Measurements from ENCODE around the gene FTHL17. TPM values are rescaled to one million over a fixed set of nuclear protein-coding genes. Genes with fewer than 3 reads are reported as not detected.
A peak's percentile ranks its signal among the peaks of the same experiment; 100 is the strongest.

FTHL17 gene
- polyA plus RNA-seq, 2 of the 4 experiments (the other 2 are of a cell fraction): not detected

DNA sequence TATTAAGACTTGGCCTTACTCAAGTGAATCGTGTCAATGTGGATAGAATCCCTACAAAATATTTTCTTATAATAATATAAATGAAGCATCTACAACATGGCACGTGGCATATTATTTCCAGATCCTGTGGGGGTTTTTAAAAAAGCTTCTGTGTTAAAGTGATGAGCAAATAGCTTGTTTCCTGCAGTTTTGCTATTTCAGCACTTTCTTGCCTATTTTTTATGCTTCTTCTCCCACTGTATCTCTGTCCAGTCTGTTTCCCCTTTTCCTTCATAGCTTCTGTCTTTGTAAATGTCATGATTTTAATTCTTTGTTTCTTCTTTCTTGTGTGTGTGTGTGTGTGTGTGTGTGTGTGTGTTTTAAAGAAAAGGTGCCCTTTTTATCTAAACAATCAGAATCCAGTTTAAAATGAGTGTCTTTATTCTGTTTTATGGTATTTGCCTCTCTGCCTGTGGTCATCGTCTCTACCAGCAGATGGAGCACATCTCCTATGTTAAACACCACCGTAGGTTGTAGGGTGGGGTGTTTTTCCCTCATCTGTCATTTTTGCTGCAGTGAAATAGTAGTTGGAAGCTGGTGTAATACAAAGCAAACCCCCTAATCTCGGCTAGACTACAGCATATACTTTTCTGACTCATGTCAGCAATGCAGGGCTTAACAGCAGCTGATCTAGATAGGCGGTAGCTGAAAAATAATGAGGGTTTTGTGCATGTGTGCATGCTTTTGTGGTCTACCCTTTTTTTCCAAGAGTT lies 33.1 kb downstream of the FTHL17 start:
- FAIRE-seq: peak; percentile 86
- TF ChIP-seq TFCP2L1 (CRISPR knock-in tag; IDR thresholded peaks at IDR 0.05): no peak
- TF ChIP-seq RNF2 (IDR thresholded peaks at IDR 0.05; ENCODE audit: borderline replicate concordance, low read depth): no peak
- TF ChIP-seq CHD2 (IDR thresholded peaks at IDR 0.05; ENCODE audit: low read length, partially characterized antibody): no peak
- no peak for TF ChIP-seq NPAS2 (CRISPR knock-in tag; IDR thresholded peaks at IDR 0.05; ENCODE audit: borderline replicate concordance)
- TF ChIP-seq, protein P1, sequence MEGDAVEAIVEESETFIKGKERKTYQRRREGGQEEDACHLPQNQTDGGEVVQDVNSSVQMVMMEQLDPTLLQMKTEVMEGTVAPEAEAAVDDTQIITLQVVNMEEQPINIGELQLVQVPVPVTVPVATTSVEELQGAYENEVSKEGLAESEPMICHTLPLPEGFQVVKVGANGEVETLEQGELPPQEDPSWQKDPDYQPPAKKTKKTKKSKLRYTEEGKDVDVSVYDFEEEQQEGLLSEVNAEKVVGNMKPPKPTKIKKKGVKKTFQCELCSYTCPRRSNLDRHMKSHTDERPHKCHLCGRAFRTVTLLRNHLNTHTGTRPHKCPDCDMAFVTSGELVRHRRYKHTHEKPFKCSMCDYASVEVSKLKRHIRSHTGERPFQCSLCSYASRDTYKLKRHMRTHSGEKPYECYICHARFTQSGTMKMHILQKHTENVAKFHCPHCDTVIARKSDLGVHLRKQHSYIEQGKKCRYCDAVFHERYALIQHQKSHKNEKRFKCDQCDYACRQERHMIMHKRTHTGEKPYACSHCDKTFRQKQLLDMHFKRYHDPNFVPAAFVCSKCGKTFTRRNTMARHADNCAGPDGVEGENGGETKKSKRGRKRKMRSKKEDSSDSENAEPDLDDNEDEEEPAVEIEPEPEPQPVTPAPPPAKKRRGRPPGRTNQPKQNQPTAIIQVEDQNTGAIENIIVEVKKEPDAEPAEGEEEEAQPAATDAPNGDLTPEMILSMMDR (IDR thresholded peaks at IDR 0.05): peak; percentile 35; the same call in 2 of the 3 replicates
- TF ChIP-seq, protein P2, sequence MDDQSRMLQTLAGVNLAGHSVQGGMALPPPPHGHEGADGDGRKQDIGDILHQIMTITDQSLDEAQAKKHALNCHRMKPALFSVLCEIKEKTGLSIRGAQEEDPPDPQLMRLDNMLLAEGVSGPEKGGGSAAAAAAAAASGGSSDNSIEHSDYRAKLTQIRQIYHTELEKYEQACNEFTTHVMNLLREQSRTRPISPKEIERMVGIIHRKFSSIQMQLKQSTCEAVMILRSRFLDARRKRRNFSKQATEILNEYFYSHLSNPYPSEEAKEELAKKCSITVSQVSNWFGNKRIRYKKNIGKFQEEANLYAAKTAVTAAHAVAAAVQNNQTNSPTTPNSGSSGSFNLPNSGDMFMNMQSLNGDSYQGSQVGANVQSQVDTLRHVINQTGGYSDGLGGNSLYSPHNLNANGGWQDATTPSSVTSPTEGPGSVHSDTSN (IDR thresholded peaks at IDR 0.05): no peak
- TF ChIP-seq ZSCAN20 (CRISPR knock-in tag; IDR thresholded peaks at IDR 0.05): no peak
- TF ChIP-seq MAFK (IDR thresholded peaks at IDR 0.05; ENCODE audit: partially characterized antibody): peak; percentile 51
- TF ChIP-seq TP53 (CRISPR knock-in tag; IDR thresholded peaks at IDR 0.05): no peak
- TF ChIP-seq ZC3H11A (IDR thresholded peaks at IDR 0.05): no peak
- no peak for TF ChIP-seq CBX2 (IDR thresholded peaks at IDR 0.05; ENCODE audit: borderline replicate concordance, low read depth)
- peak; percentile 35 to 47; a peak in 4 of 5 replicates for TF ChIP-seq RAD21 (conservative IDR thresholded peaks at IDR 0.05 in 1 of 2, IDR thresholded peaks at IDR 0.05 in 1 of 2)
- no peak for TF ChIP-seq RCOR1 (IDR thresholded peaks at IDR 0.05; ENCODE audit: low read depth, low read length)
- TF ChIP-seq BHLHE40 (IDR thresholded peaks at IDR 0.05; ENCODE audit: low read depth, low read length): no peak
- TF ChIP-seq POLR2A (IDR thresholded peaks at IDR 0.05; ENCODE audit: low read length): no peak
- no peak for TF ChIP-seq KDM5A (IDR thresholded peaks at IDR 0.05)
- no peak for TF ChIP-seq RARB (CRISPR knock-in tag; IDR thresholded peaks at IDR 0.05)
- TF ChIP-seq ESRRA (IDR thresholded peaks at IDR 0.05; ENCODE audit: borderline replicate concordance, low read length): no peak
- no peak for TF ChIP-seq MAZ (IDR thresholded peaks at IDR 0.05; ENCODE audit: borderline replicate concordance, low read depth, low read length)
- TF ChIP-seq SMC3 (IDR thresholded peaks at IDR 0.05): peak; percentile 35; the same call in 1 of the 3 replicates
- TF ChIP-seq CEBPB (IDR thresholded peaks at IDR 0.05): no peak
- TF ChIP-seq, protein P3, sequence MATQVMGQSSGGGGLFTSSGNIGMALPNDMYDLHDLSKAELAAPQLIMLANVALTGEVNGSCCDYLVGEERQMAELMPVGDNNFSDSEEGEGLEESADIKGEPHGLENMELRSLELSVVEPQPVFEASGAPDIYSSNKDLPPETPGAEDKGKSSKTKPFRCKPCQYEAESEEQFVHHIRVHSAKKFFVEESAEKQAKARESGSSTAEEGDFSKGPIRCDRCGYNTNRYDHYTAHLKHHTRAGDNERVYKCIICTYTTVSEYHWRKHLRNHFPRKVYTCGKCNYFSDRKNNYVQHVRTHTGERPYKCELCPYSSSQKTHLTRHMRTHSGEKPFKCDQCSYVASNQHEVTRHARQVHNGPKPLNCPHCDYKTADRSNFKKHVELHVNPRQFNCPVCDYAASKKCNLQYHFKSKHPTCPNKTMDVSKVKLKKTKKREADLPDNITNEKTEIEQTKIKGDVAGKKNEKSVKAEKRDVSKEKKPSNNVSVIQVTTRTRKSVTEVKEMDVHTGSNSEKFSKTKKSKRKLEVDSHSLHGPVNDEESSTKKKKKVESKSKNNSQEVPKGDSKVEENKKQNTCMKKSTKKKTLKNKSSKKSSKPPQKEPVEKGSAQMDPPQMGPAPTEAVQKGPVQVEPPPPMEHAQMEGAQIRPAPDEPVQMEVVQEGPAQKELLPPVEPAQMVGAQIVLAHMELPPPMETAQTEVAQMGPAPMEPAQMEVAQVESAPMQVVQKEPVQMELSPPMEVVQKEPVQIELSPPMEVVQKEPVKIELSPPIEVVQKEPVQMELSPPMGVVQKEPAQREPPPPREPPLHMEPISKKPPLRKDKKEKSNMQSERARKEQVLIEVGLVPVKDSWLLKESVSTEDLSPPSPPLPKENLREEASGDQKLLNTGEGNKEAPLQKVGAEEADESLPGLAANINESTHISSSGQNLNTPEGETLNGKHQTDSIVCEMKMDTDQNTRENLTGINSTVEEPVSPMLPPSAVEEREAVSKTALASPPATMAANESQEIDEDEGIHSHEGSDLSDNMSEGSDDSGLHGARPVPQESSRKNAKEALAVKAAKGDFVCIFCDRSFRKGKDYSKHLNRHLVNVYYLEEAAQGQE (IDR thresholded peaks at IDR 0.05): no peak
- no peak for TF ChIP-seq POLR2AphosphoS2 (conservative IDR thresholded peaks at IDR 0.05; ENCODE audit: low read length)
- ChIA-PET POLR2A (no interaction called here), CTCF (interaction anchor here (0.7 to 3.7 kb wide), 9 partner anchors 9 to 618 kb away, joined by 3 to 29 read pairs (median 4); no protein-coding TSS in a partner anchor)
- WGBS (ENCODE audit: missing lambda C conversion rate): 2% methylated on average over 6 of the region's 6 CpGs
- peak; percentile 3 to 6 for DNase-seq (ENCODE audit: low read depth in 1 of 2, low spot score in 1 of 2)
- peak in 1 of 2 experiments; percentile 69; a peak in 3 of 6 replicates for ATAC-seq
- H3K4me2 ChIP-seq: no peak overlapping the region
- no peaks in the 10 kb centered on the region for H3K4me1 ChIP-seq
- no peak overlapping the region for H3K4me3 ChIP-seq
- no peak overlapping the region for H3K27ac ChIP-seq
- H3K9me3 ChIP-seq: no peaks in the 10 kb centered on the region
